BE2C (cell line): ENCODE data around the gene POMGNT2.

Experiments
- DNase-seq: peaks from one replicate; pipeline ENCODE4 v3.0.0-alpha.2; 2020
- H3K27me3 ChIP-seq: fragments of 250-450 bp; sonication (Bioruptor Pico); 2 replicates; pipeline ENCODE4 v1.5.1; 2020; ENCODE audit warnings: mild to moderate bottlenecking
- H3K36me3 ChIP-seq: fragments of 250-450 bp; sonication (Bioruptor Pico); 2 replicates; pipeline ENCODE4 v1.5.1; 2020; ENCODE audit warnings: mild to moderate bottlenecking
- H3K4me1 ChIP-seq: fragments of 250-450 bp; sonication (Bioruptor Pico); 2 replicates; pipeline ENCODE4 v1.5.1; 2020
- H3K4me3 ChIP-seq: 2 replicates; pipeline ENCODE4 v1.5.1; 2011; ENCODE audit warnings: low read depth, low read length
- H3K9me3 ChIP-seq: fragments of 250-450 bp; sonication (Bioruptor Pico); 2 replicates; pipeline ENCODE4 v1.5.1; 2020
- TF ChIP-seq, protein P1 (sequence below): IDR thresholded peaks from 2 replicates; pipeline ENCODE4 v1.5.1; 2012; ENCODE audit warnings: mild to moderate bottlenecking, low read depth, low read length

Gene POMGNT2

GRCh38 chr3:43077261-43077660, 28.6 kb downstream of the POMGNT2 start:
- Histone ChIP-seq H3K27me3 (no peaks in the 10 kb centered on the region), H3K4me3 (no peak overlapping the region), H3K36me3 (no peaks in the 10 kb centered on the region), H3K9me3 (no peaks in the 10 kb centered on the region), H3K4me1 (no peaks in the 10 kb centered on the region)
- TF ChIP-seq, protein P1, sequence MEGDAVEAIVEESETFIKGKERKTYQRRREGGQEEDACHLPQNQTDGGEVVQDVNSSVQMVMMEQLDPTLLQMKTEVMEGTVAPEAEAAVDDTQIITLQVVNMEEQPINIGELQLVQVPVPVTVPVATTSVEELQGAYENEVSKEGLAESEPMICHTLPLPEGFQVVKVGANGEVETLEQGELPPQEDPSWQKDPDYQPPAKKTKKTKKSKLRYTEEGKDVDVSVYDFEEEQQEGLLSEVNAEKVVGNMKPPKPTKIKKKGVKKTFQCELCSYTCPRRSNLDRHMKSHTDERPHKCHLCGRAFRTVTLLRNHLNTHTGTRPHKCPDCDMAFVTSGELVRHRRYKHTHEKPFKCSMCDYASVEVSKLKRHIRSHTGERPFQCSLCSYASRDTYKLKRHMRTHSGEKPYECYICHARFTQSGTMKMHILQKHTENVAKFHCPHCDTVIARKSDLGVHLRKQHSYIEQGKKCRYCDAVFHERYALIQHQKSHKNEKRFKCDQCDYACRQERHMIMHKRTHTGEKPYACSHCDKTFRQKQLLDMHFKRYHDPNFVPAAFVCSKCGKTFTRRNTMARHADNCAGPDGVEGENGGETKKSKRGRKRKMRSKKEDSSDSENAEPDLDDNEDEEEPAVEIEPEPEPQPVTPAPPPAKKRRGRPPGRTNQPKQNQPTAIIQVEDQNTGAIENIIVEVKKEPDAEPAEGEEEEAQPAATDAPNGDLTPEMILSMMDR = no peak
- DNase-seq = no peak

DNA sequence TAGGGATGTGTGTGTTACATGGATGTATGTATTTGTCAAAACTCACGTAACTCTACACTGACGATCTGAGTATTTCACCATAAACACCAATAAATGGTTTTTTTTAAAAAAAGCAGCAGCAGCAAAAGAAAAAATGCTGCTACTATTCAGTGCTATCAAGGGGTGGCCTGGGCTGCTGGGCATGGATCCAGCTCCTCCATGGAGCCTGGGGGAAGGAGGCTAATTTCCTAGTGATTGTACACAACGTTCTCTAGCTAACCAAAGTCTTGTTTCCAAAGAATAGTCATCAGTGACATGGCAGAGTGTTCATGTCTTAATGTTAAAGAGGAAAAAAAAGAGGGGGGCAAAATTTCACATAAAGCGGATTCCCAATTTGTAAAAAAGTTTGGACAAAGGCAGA, 29.0 kb downstream of the POMGNT2 start:
- TF ChIP-seq, protein P1 = no peak
- Histone ChIP-seq H3K36me3 (no peaks in the 10 kb centered on the region), H3K4me3 (no peak overlapping the region), H3K4me1 (no peaks in the 10 kb centered on the region), H3K27me3 (no peaks in the 10 kb centered on the region), H3K9me3 (no peaks in the 10 kb centered on the region)
- DNase-seq = no peak

GRCh38 chr3:43075904-43076661, 29.8 kb downstream of the POMGNT2 start:
- no peak overlapping the region for H3K4me3 ChIP-seq
- no peaks in the 10 kb centered on the region for H3K9me3 ChIP-seq
- no peaks in the 10 kb centered on the region for H3K36me3 ChIP-seq
- H3K4me1 ChIP-seq = no peaks in the 10 kb centered on the region
- H3K27me3 ChIP-seq = no peaks in the 10 kb centered on the region
- TF ChIP-seq, protein P1 = no peak
- no peak for DNase-seq

DNA sequence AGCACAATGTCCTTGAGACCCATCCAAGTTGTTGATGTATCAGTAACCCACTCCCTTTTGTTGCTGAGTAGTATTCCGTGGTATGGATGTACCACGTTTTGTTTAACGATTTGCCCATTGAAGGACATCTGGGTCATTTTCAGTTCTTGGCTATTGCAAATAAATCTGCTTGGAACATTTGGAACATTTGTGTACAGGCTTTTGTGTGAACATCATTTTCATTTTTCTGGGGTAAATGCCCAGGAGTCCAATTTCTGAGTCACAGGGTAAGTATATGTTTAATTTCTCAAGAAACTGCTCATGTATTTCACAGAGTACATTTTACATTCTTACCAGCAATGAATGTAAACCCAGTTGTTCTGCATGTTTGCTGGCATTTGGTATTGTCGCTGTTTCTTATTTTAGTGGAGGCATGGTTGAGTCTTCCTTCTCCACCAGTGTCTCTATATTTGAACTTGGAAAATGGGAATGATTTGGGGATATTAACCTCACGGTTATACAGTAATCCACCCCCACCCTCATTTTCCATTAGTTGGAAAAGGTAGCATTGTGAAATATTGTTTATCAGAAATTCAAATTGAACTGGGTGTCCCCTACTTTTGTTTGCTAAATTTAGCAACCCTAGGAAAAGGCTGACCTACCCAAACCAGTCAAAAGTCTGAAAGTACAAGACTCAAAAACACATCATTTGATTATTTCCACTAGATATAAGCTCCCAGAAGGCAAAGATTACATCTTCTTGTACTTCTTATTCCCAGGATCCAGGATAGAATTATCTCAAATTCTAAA, 30.8 kb downstream of the POMGNT2 start:
- H3K4me3 ChIP-seq = no peak overlapping the region
- H3K27me3 ChIP-seq = no peaks in the 10 kb centered on the region
- TF ChIP-seq, protein P1 = no peak
- H3K4me1 ChIP-seq = no peaks in the 10 kb centered on the region
- DNase-seq = no peak
- H3K36me3 ChIP-seq = no peaks in the 10 kb centered on the region
- H3K9me3 ChIP-seq = no peaks in the 10 kb centered on the region

DNA sequence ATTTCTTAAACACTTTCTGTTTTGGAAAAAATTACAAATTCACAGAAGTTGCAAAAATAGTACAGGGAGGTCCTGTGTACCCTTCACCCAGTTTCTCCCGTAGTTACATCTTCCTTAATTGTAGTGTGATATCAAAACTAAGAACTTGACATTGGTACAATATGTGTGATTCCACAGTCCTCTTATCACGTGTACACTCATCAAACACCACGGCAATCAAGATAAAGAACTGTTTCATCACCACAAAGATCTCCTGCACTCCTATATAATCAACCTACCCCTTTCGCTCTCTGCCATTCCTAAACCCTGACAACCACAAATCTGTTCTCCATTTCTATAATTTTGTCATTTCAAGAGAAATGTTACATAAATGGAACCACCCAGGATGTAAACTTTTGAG, 31.4 kb downstream of the POMGNT2 start:
- Histone ChIP-seq H3K9me3 (no peaks in the 10 kb centered on the region), H3K4me1 (no peaks in the 10 kb centered on the region), H3K4me3 (no peak overlapping the region), H3K36me3 (no peaks in the 10 kb centered on the region), H3K27me3 (no peaks in the 10 kb centered on the region)
- TF ChIP-seq, protein P1 = no peak
- DNase-seq = no peak

DNA sequence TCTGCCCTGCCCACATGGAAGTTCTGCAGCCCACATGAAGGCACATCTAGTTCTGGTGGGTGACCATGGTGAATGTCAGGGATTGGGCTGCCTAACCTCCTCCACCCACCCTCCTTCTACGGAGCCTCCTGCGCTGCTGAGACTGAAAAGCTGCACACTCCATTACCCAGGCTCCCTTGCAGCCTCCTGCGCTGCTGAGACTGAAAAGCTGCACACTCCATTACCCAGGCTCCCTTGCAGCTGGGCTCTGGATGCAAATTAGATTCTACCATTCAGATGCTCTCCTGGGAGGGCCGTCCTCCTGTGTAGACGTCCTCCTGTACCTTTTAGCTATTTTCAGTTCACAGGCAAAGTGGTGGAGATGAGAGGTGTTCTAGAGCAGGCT, 32.1 kb downstream of the POMGNT2 start:
- H3K36me3 ChIP-seq = no peaks in the 10 kb centered on the region

More for the DNA sequence above, 32.1 kb downstream of the POMGNT2 start:
- no peaks in the 10 kb centered on the region for H3K27me3 ChIP-seq
- DNase-seq = no peak
- H3K4me1 ChIP-seq = no peaks in the 10 kb centered on the region
- H3K4me3 ChIP-seq = no peak overlapping the region
- TF ChIP-seq, protein P1 = no peak
- no peaks in the 10 kb centered on the region for H3K9me3 ChIP-seq
